OCI-LY7 (cell line): ENCODE results near the gene TBX4.

ENCODE experiments used
- EZH2phosphoT487 ChIP-seq: fragments of 200-600 bp; sonication (generic); IDR thresholded peaks from 2 replicates; pipeline ENCODE4 v1.6.1; 2018; ENCODE audit warnings: low read depth, borderline replicate concordance, mild to moderate bottlenecking, mixed run types, antibody characterized with exemption, low read length, moderate library complexity, mixed read lengths
- TF ChIP-seq, protein P1 (sequence below): fragments of 200-600 bp; sonication (generic); conservative IDR thresholded peaks from 2 replicates; pipeline ENCODE4 v1.5.1; 2014; ENCODE audit warnings: mild to moderate bottlenecking, antibody characterized with exemption, low read length, moderate library complexity, mixed read lengths

DNA sequence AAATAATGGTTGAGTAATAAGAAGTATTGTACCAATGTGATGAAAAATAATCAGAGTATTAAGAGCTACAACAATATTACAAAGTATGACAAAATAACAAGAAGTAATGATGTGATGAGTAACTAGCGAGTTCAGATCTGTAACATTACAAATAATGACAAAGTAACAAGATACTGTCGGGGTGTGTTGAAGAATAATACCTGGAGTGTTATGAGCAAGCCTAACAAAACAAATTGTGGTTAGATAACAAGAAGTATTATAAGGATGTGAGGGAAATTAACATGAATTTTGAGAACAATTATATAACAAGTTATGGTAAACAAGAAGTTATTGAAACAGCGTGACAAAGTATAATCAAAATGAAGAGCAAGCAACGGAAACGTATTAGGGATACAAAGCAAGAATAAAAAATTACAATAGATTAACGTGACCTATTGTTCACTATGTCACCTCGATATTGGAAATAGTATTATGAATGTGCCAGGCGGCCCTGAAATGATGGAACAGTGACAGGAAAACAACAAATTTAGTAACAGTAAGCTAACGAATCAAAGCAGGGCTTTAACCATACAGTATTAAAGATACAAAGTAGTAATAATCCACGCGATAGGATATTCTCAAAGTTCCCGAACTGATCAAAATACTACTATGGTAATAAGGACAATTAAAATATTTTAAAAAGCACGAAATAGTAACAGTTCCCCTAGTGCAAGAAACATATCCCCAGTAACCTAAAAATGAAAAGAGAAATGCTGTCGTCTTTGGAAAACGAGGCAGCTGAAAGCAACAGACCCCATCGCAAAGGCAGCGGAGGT is 1.6 kb downstream of the TBX4 start:
- TF ChIP-seq, protein P1, sequence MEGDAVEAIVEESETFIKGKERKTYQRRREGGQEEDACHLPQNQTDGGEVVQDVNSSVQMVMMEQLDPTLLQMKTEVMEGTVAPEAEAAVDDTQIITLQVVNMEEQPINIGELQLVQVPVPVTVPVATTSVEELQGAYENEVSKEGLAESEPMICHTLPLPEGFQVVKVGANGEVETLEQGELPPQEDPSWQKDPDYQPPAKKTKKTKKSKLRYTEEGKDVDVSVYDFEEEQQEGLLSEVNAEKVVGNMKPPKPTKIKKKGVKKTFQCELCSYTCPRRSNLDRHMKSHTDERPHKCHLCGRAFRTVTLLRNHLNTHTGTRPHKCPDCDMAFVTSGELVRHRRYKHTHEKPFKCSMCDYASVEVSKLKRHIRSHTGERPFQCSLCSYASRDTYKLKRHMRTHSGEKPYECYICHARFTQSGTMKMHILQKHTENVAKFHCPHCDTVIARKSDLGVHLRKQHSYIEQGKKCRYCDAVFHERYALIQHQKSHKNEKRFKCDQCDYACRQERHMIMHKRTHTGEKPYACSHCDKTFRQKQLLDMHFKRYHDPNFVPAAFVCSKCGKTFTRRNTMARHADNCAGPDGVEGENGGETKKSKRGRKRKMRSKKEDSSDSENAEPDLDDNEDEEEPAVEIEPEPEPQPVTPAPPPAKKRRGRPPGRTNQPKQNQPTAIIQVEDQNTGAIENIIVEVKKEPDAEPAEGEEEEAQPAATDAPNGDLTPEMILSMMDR, result no peak
- TF ChIP-seq EZH2phosphoT487, result no peak
